Measurements from ENCODE around the gene MMP15. TPM values are rescaled to one million over a fixed set of nuclear protein-coding genes. Genes with fewer than 3 reads are reported as not detected.

The MMP15 gene
- total RNA-seq: 6.6 and 15.1 TPM in 2 replicates

DNA sequence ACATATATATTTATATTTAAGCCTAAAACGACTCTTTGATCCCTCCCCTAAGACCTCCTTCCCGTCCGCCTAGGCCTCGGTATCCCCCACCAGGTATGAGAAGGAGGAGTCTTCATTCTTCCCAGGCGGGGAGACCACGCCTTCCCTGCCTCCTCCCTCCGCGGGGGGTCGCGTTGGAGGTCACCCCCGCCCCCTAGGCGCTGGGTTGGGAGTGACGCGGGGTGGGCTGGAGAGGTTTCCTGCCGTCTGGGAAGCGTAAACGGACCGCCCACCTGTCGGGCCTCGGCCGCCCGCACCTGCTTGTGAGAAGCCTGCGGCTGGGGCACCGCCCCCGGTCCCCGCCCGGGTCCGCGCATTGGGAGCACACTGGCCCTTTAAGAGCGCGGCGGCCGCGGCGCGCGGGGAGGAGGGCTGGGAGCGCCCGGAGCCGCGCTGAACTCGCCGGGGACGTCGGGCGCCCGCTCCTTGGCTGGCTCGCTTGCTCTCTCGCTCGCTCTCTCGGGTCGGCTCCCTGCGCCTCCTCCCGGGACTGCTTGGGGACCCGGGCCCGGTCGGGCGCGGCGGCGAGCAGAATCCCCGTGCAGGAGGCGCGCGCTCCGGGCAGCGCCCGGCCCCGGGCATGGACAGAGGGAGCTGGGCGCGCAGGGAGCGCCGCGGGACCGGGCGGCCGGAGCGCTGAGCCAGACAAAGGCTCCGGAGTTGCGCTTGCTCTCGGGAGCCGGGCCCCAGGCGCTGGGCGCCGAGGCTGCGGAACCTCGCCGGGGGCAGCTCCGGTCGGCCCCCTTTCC is at the start of gene MMP15:
TSS of gene MMP15 (plus strand) at position 404 of the 788 bp plus-strand sequence. CDS start 597 bp downstream, outside the sequence.

DNA sequence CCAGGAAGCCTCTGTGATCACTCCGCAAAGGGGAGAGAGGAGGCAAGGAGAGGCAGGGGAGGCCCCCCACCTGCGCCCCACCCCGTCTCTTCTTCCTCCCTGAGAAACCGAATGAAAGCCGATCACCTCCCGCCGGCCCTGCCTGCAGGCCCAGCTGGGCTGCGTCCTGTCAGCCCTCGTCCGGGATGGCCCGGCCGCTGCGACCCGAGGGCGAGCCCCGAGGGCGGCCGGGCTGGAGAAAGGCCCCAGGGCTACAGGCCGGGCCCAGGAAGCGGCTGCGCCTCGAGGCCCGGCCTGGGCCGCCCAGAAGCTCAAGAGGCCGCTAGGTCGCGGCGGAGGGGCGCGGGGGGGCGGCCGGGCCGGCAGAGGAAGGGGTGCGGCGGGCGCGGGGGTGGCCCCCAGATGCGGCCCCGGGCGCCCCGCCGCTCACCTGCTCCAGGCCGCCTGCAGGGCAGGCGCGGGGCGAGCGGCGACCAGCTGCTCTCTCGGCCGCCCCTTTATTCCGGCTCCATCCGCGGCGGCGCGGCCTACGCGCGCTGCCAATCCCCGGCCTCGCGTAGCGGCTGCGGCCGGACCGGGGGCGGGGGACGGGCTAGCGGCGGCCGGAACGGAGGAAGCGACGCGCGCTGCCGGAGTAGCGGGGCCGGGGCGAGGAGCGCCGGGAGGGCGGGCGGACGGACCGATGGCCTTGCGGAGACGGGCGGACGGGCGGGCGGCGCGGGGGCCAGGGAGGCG is 25.4 kb upstream of the MMP15 start, which contains the start of gene ZNF319:
TSS of gene ZNF319 (minus strand) at position 702 of the 735 bp plus-strand sequence. CDS start 2,407 bp downstream, outside the sequence.

DNA sequence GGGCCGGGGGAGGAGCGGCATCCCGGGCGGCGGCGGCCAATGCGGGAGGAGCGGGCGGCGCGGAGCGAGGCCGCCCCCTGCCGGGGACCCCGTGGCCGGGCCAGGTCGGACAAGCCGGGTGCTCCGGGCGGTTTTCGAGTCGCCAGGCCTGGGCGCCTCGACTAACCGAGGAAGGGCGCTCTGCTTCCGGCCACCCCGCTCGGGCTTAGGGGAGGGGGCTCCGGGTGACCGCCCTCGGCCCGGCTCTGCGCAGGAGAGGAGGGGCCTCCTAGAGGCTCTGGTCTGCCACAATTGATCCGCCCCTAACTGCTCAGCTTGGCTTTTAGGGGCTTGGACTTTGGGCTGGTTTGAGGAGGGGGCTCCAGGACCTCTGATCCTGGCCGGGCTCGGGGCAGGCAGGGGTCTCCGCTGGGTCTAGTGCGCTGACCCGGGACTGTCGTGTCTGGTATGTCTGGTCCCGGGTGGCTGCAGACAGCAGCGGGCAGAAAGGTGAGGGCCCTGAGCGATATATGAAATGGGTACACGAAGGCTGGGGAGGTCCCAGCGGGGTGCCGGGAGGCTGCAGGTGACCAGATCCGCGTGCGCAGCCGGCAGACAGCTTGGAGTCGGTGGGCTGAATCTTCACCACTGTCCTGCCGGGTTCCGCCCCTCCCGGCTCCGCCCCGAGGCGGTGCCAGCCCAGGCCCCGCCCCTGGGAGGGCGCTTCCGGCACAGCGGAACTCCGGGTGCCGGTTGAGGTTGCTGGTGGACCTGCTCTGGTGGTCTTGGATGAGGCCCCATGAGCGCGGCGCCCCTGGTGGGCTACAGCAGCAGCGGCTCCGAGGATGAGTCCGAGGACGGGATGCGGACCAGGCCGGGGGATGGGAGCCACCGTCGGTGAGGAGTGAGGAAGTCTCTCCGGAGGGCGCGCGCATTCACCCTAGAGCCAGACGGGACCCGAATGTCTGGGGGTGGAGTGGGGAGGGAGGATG is 24.6 kb upstream of the MMP15 start, which contains the start of gene USB1:
TSS of gene USB1 (plus strand) at position 702 of the 971 bp plus-strand sequence. CDS start at position 779, 77 bp downstream.

Small RNAs within 50 kb of the gene (small RNA-seq; reads per million reads assigned to genes)
- not detected for gene RF00019 (ENCODE audit: low replicate concordance)

Other genes starting within 250 kb of the MMP15 start
- 157 and 170 TPM in 2 replicates for gene KIFC3, start 223.3 kb upstream of the MMP15 start, total RNA-seq
- not detected in 2 replicates for gene CNGB1, start 54.6 kb upstream of the MMP15 start, total RNA-seq
- gene ZNF319, start 25.1 kb upstream of the MMP15 start, total RNA-seq: 6.3 and 10.3 TPM in 2 replicates
- gene USB1, start 24.3 kb upstream of the MMP15 start, total RNA-seq: 48.8 and 50.5 TPM in 2 replicates
- 23.0 and 46.7 TPM in 2 replicates for gene CFAP20, start 103.6 kb downstream of the MMP15 start, total RNA-seq
- 27.8 and 50.3 TPM in 2 replicates for gene CSNK2A2, start 172.4 kb downstream of the MMP15 start, total RNA-seq